Naive B cell (primary cell): ENCODE measurements around the gene HNRNPH1. TPM values are rescaled to one million over a fixed set of nuclear protein-coding genes. Genes with fewer than 3 reads are reported as not detected.

Source experiments
- ATAC-seq, 2 donors: fragments of 150-1000 bp; cut with Tn5 transposase; 2 replicates each; pipeline ENCODE4 v1.10.0; 2021; ENCODE audit warnings: low read depth in 2 of 2, mild to moderate bottlenecking in 2 of 2, moderate library complexity in 2 of 2
- DNase-seq: peaks from one replicate; pipeline ENCODE4 v3.0.0; 2022
- H3K27ac Mint-ChIP-seq, 6 donors: one replicate each; pipeline ENCODE4 v1.8.0; 2020 to 2022; ENCODE audit warnings: mild to moderate bottlenecking in 6 of 6, mixed read lengths in 6 of 6, moderate library complexity in 5 of 6, inconsistent platforms in 2 of 6
- H3K27me3 Mint-ChIP-seq, 3 donors: one replicate each; pipeline ENCODE4 v1.8.0; 2021 to 2022; ENCODE audit warnings: mixed read lengths in 3 of 3, mild to moderate bottlenecking in 1 of 3
- H3K36me3 Mint-ChIP-seq, 2 donors: one replicate each; pipeline ENCODE4 v1.8.0; 2020 to 2022; ENCODE audit warnings: mixed read lengths in 2 of 2, inconsistent platforms in 1 of 2, mild to moderate bottlenecking in 1 of 2
- H3K4me1 Mint-ChIP-seq, 3 donors: one replicate each; pipeline ENCODE4 v1.8.0; 2020 to 2022; ENCODE audit warnings: mixed read lengths in 3 of 3, inconsistent platforms in 1 of 3, mild to moderate bottlenecking in 1 of 3, moderate library complexity in 1 of 3
- H3K4me3 Mint-ChIP-seq, 8 donors: one replicate each; pipeline ENCODE4 v1.8.0; 2020 to 2022; ENCODE audit warnings: mild to moderate bottlenecking in 8 of 8, mixed read lengths in 8 of 8, moderate library complexity in 8 of 8, inconsistent platforms in 2 of 8
- H3K9me3 Mint-ChIP-seq, 7 donors: one replicate each; pipeline ENCODE4 v1.8.0; 2020 to 2022; ENCODE audit warnings: mixed read lengths in 7 of 7, mild to moderate bottlenecking in 5 of 7, inconsistent platforms in 2 of 7, moderate library complexity in 1 of 7
- polyA plus RNA-seq, 6 donors: library from polyadenylated mRNA; unstranded; fragments of 300-500 nt; fragmentation: Illumina TruSeq; gene quantifications; one replicate each; pipeline ENCODE4 v1.2.3, GENCODE V29; 2021; ENCODE audit warnings: low read depth in 6 of 6

HNRNPH1 gene
- polyA plus RNA-seq, 6 donors from 2014 or later, result 21.4 to 139 (median 111) TPM

DNA sequence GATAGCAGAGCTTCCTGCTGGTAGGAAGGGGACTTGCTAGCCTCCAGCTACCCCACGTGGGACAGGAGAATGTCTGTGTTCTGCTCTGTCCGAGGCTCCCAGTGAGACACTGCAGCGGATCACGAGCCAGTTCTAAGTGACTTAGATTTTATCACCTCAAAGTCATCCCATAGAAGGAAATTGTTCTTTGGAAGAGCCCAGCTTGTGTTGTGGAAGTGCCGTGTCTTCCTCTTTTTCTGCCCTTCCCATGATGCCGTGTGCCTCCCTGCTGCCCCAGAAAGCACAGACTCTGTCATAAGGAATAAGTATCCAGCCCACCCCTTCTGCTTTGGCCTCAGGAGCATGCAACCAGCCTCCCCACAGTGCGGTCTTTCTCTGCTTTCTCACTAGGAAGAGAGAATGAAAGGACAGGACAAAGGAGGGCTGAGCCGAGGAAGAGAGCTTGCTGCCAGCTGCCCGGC is 37.5 kb downstream of the HNRNPH1 start:
- DNase-seq, result no peak
- no peak for ATAC-seq
- H3K9me3 Mint-ChIP-seq, result no peaks in the 10 kb centered on the region
- no peak overlapping the region for H3K4me3 Mint-ChIP-seq
- peaks cover 13 to 16% of the 10 kb centered on the region in 2 donors for H3K36me3 Mint-ChIP-seq
- H3K27ac Mint-ChIP-seq, result peak overlapping the region in 1 of 6 donors; percentile 33
- no peaks in the 10 kb centered on the region for H3K27me3 Mint-ChIP-seq
- peaks cover 0 to 4% (median 0%) of the 10 kb centered on the region in 3 donors for H3K4me1 Mint-ChIP-seq

DNA sequence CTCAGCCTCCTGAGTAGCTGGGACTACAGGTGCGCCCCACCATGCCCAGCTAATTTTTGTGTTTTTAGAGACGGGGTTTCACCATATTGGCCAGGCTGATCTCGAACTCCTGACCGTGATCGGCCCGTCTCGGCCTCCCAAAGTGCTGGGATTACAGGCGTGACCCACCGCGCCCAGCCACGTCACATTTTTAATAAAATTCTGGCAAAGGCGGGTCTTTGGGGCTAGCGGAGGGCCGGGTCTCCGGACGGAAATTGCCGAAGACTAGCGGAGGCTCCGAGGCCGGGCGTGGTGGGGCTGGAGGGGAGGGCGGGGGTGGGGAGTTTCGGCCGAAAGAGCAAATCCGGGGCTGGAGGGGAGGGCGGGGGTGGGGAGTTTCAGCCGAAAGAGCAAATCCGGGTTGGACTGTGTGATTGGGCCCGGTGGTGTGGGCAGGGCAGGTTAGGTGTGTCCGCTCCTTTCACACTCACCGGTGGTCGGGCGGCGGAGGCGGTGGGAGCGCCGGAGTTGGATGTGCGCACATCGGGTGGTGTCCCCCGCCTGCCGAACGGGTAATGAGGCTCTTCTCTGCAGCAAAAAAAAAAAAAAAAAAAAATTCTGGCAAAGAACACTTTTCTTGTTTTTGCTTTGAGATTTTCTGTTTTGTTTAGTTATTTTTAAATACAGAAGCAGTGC is 46.0 kb downstream of the HNRNPH1 start:
- DNase-seq, result no peak
- no peak for ATAC-seq
- peaks cover 8% of the 10 kb centered on the region in 2 donors for H3K36me3 Mint-ChIP-seq
- no peaks in the 10 kb centered on the region for H3K9me3 Mint-ChIP-seq
- H3K27ac Mint-ChIP-seq, result peak overlapping the region in 1 of 6 donors; percentile 54
- no peak overlapping the region for H3K4me3 Mint-ChIP-seq
- H3K27me3 Mint-ChIP-seq, result no peaks in the 10 kb centered on the region
- no peaks in the 10 kb centered on the region for H3K4me1 Mint-ChIP-seq

DNA sequence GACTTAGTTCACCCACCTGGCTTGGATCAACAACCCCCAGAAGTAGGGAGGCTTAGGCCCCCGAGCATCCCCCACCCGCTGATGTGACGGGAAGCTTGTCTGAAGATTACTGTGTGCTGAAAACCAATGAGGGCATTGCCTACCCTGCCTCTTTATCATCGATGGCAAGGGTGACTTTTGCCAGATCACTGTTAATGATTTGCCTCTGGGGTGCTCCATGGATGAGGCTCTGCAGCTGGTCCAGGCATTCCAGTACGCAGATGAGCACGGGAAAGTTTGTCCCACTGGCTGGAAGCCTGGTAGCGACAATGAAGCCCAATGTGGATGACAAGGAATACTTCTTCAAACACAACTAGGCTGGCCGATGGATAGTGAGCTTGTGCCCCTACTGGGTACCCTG is 51.1 kb downstream of the HNRNPH1 start:
- Mint-ChIP-seq H3K4me1 (peaks cover 0 to 5% (median 0%) of the 10 kb centered on the region in 3 donors), H3K36me3 (peaks cover 18 to 21% of the 10 kb centered on the region in 2 donors), H3K4me3 (no peak overlapping the region), H3K27ac (peak overlapping the region in 1 of 6 donors; percentile 36), H3K9me3 (no peaks in the 10 kb centered on the region), H3K27me3 (no peaks in the 10 kb centered on the region)
- DNase-seq, result no peak
- ATAC-seq, result no peak

DNA sequence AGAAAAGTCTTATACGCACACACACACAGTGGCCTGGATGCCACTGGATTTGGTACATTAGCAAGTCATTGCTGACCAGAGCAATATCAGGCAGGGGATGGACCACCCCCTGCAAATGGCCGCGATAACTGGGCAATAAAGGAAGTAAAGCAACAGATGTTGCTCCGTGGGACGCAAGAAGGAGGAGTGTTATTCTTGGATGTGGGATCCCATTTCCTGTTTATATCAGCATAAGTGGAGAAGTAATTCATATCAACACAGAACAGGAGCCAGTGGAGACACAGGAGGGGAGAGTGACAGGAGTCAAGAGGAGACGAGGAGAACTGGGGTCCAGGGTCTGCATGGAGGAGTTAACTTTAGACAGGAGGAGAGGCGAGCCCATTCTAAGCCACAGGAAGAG is 54.8 kb downstream of the HNRNPH1 start:
- peaks cover 17 to 21% of the 10 kb centered on the region in 2 donors for H3K36me3 Mint-ChIP-seq
- no peak overlapping the region for H3K4me3 Mint-ChIP-seq
- peaks cover 0 to 5% (median 0%) of the 10 kb centered on the region in 3 donors for H3K4me1 Mint-ChIP-seq
- ATAC-seq, result no peak
- no peaks in the 10 kb centered on the region for H3K27me3 Mint-ChIP-seq
- no peaks in the 10 kb centered on the region for H3K9me3 Mint-ChIP-seq
- no peak for DNase-seq
- H3K27ac Mint-ChIP-seq, result peak overlapping the region in 5 of 6 donors; percentile 25 to 95 (median 70)

DNA sequence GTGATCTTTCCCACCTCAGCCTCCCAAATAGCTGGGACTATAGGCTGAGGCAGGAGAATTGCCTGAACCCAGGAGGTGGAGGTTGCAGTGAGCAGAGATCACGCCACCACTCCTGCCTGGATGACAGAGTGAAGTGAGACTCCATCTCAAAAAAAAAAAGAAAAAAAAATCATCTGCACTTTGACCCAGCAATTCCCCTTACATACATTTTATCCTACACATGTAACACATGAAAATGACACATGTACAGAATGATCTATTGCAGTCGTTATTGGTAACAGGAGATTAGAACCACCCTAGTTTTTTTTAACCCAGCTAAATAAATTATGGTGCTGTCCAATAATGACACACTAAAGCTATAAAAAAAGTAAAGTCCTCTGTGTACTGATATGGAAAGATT is 58.9 kb downstream of the HNRNPH1 start:
- no peaks in the 10 kb centered on the region for H3K27me3 Mint-ChIP-seq
- no peaks in the 10 kb centered on the region for H3K9me3 Mint-ChIP-seq
- peak overlapping the region in 1 of 8 donors; percentile 22 for H3K4me3 Mint-ChIP-seq
- ATAC-seq, result no peak
- peaks cover 0 to 7% (median 5%) of the 10 kb centered on the region in 3 donors for H3K4me1 Mint-ChIP-seq
- DNase-seq, result no peak
- peaks cover 14 to 20% of the 10 kb centered on the region in 2 donors for H3K36me3 Mint-ChIP-seq
- H3K27ac Mint-ChIP-seq, result no peak overlapping the region

Other genes starting within 250 kb of the HNRNPH1 start
- gene RUFY1, start 73.1 kb downstream of the HNRNPH1 start, polyA plus RNA-seq, result 10 to 100 TPM; 12.9 to 63.5 (median 42.2) TPM
- under 1 TPM in 1 of 6 donors, not detected in 5; 0.39 TPM for gene CBY3, start 57.4 kb upstream of the HNRNPH1 start, polyA plus RNA-seq
- gene CANX, start 75.3 kb upstream of the HNRNPH1 start, polyA plus RNA-seq, result 100 to 1,000 TPM; 170 to 216 (median 197) TPM
- 1 to 10 TPM; 2.0 to 9.5 (median 3.4) TPM for gene MAML1, start 109.2 kb upstream of the HNRNPH1 start, polyA plus RNA-seq
- under 1 TPM in 3 of 6 donors, not detected in 3; 0.49 to 0.82 (median 0.63) TPM for gene LTC4S, start 170.3 kb upstream of the HNRNPH1 start, polyA plus RNA-seq
- gene MGAT4B, start 183.2 kb upstream of the HNRNPH1 start, polyA plus RNA-seq, result 10 to 100 TPM in 3 of 6 donors, 1 to 10 TPM in 3; 6.2 to 17.3 (median 9.5) TPM
- gene SQSTM1, start 197.2 kb upstream of the HNRNPH1 start, polyA plus RNA-seq, result 100 to 1,000 TPM; 177 to 246 (median 194) TPM
- 10 to 100 TPM in 5 of 6 donors, 1 to 10 TPM in 1; 4.4 to 21.2 (median 16.6) TPM for gene MRNIP, start 235.1 kb upstream of the HNRNPH1 start, polyA plus RNA-seq